Fibroblast of mammary gland (primary cell): Measurements from ENCODE around the gene AKIP1.
A peak's percentile ranks its signal among the peaks of the same experiment; 100 is the strongest.

ENCODE experiments used
- DNase-seq: peaks from one replicate; pipeline ENCODE4 v3.0.0-alpha.2; 2010; ENCODE audit warnings: low read depth
- H3K4me3 ChIP-seq: 2 replicates; pipeline ENCODE4 v1.5.1; 2011; ENCODE audit warnings: low read depth, mild to moderate bottlenecking, low read length, moderate library complexity; ENCODE audit not compliant: control insufficient read depth
- TF ChIP-seq, protein P1 (sequence below): conservative IDR thresholded peaks from 2 replicates; pipeline ENCODE4 v1.5.1; 2011; ENCODE audit warnings: low read depth, low read length, inconsistent platforms; ENCODE audit not compliant: control insufficient read depth, insufficient read depth

Gene AKIP1

DNA sequence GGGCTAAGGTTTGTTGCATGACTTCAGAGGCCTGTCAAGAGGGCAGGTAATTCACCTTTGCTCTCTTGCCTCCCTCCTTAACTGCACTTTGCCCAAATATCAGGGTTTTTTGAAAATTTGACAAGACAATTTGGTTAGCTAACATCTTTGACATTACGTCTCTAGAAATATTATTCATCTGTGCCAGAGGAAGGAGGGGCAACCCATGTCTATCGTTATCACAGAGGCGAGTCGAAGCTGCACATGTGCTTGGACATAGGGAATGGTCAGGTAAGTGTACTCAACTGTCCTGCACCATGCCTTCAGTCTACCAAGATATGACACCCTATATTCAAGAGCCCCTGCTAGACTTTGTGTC is 3.7 kb downstream of the AKIP1 start:
- TF ChIP-seq, protein P1, sequence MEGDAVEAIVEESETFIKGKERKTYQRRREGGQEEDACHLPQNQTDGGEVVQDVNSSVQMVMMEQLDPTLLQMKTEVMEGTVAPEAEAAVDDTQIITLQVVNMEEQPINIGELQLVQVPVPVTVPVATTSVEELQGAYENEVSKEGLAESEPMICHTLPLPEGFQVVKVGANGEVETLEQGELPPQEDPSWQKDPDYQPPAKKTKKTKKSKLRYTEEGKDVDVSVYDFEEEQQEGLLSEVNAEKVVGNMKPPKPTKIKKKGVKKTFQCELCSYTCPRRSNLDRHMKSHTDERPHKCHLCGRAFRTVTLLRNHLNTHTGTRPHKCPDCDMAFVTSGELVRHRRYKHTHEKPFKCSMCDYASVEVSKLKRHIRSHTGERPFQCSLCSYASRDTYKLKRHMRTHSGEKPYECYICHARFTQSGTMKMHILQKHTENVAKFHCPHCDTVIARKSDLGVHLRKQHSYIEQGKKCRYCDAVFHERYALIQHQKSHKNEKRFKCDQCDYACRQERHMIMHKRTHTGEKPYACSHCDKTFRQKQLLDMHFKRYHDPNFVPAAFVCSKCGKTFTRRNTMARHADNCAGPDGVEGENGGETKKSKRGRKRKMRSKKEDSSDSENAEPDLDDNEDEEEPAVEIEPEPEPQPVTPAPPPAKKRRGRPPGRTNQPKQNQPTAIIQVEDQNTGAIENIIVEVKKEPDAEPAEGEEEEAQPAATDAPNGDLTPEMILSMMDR, result no peak
- DNase-seq, result no peak
- H3K4me3 ChIP-seq, result no peak overlapping the region

- DNase-seq, result peak; percentile 60
- TF ChIP-seq, protein P1, result no peak
- H3K4me3 ChIP-seq, result no peak overlapping the region
Observed at GRCh38 chr11:8917157-8917825, 6.3 kb downstream of the AKIP1 start.

- TF ChIP-seq, protein P1, result no peak
- DNase-seq, result no peak
- no peak overlapping the region for H3K4me3 ChIP-seq
Observed at GRCh38 chr11:8922691-8923090, 11.7 kb downstream of the AKIP1 start.

DNA sequence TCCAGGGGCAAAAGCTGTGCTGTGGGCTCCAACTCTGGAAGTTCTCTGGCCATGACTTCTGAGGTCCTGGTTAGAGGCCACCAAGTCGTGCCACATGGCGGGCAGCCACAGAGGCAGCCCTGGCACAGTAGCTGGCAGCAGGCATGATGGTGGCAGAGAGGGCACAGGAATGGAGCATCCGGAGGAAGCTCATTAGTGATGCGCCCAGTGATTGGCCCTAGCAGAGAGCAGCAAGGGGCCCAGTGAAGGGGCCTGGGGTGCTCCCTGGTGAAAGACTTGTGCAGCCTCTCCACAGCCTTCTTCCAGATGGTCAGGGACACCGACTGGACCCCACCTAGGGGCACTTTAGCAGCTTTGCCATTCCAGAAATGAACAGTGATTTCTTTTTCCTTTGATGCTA is 14.7 kb downstream of the AKIP1 start:
- TF ChIP-seq, protein P1, result no peak

DNA sequence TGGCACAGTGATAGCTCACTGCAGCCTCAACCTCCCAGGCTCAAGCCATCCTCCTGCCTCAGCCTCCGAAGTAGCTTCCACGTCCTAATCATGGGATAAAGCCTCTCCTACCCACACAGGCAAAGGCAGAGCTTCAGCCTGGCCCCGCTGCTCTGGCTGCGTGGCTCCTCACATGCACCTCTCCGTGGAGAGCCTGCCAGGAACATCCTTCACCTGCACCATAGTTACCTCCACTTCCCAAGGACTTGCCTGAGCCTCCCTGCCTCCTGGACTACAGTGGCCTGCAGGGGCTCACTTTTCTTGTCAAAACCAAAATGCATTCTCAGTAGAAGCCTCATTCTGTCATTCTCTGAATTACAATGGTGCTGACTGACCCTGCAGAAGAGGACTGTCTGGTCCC is 15.2 kb downstream of the AKIP1 start:
- no peak overlapping the region for H3K4me3 ChIP-seq
- DNase-seq, result no peak
- TF ChIP-seq, protein P1, result no peak

More for the DNA sequence above, 14.7 kb downstream of the AKIP1 start:
- H3K4me3 ChIP-seq, result no peak overlapping the region
- no peak for DNase-seq

DNA sequence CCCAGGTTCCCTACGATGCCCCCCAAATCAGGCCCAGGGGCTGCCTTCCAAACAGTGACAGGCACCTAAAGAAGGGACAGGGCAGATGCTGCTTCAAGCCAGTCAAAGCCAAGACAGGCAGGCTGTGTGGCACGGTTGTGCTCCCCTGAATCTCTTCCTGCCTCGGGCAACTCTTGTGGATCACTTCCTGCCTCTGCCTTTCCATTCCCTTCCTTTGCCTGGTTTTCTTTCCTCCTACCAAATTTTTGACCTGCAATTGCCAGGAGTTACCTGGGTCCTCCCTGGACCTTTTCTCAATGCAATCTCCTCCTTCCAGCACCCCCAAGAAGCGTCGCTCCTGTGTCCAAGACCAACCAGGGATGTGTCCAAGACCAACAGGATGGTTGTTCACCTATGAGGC is 16.2 kb downstream of the AKIP1 start:
- TF ChIP-seq, protein P1, result no peak
- DNase-seq, result no peak
- H3K4me3 ChIP-seq, result no peak overlapping the region

DNA sequence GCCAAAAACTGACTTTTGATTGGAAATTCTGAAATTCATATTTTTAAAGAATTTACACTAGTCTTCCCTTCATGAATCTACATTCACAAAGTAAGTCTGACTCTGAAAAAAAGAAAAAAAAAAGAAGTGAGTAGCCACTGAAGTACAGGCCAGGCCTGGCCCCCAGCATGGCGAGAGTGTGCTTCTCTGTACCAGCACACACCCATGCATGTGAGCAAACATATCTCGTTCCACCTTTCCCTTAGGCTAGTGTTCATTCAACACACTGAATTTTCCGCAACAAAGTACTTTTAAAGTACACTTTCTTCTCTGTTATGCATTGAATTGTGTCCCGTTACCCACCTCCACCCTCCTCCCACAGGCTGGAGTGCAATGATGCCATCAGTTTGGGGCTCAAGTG is 17.2 kb downstream of the AKIP1 start:
- DNase-seq, result no peak
- TF ChIP-seq, protein P1, result no peak
- H3K4me3 ChIP-seq, result no peak overlapping the region
